ENCODE results near the gene ADCY4.

Gene ADCY4

DNA sequence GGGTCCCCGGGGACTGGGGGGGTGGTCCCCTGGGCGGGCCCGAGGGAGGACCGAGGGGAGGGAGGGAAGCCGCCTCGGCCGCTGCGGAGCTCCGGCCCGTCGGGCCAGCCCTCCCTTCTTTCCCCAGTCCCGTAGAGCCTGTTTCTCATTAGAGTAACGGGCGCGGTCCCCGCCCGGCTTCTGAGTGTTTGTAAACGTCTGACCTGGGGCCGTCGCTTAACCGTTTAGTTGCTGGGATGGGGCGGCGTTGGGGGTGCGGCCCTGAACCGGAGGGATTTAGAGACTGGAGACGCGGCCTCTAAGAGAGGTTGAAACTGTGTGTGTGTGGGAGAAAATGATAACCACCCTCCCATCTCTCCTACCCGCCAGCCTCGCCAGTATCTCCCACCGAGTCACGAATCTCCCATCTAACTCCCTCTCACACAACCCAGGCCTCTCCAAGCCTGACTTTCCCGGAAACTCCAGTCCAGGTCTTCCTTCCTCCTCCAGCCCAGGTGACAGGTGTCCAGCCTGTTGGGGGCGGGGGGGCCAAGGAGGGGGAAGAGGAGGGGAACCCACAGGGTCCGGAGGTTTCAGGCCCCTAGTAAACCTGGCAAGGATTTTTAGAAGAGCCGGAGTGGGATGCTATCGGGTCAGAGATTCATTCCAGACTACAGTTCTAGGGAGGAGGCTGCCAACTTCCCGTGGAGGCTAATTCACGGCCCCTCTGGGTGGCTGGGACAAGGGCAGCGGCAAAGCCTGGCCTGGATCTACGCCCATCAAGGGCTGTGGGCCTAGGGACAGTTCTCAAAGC, 32.0 kb upstream of the ADCY4 start:
- Histone ChIP-seq H3K27ac (ENCODE audit: low read depth, low read length) (peak overlapping the region; percentile 91), H3K36me3 (ENCODE audit: insufficient read depth, low read length) (no peaks in the 10 kb centered on the region)

DNA sequence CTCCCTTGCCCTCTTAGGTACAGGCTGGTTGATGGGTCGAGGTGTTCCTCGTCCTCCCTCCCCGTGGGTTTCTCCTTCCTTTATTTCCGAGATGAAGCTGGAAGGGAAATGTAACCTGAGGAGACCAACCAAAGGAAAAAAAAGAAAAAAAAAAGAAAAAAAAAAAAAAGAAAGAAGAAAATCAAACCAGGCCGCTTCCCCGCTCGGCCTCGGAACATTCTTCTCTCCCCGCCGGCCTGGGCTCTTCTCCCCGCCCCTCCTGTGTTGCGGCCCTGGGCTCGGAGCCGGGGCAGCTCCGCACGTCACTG, 31.5 kb upstream of the ADCY4 start:
- Histone ChIP-seq H3K79me2 (ENCODE audit: control insufficient read depth, insufficient read depth, low read length, unreplicated experiment) (peaks cover 6% of the 10 kb centered on the region), H3K4me3 (ENCODE audit: low read depth, low read length) (peak overlapping the region; percentile 99), H3K4me1 (ENCODE audit: control insufficient read depth, insufficient read depth, low read length, unreplicated experiment) (peaks cover 35% of the 10 kb centered on the region), H2AFZ (ENCODE audit: low read length, unreplicated experiment) (peak overlapping the region; percentile 32), H3K27me3 (ENCODE audit: insufficient read depth, low read length) (no peaks in the 10 kb centered on the region), H3K36me3 (ENCODE audit: insufficient read depth, low read length) (no peaks in the 10 kb centered on the region), H3K27ac (ENCODE audit: low read depth, low read length) (peak overlapping the region; percentile 91)

More for the DNA sequence above, 32.0 kb upstream of the ADCY4 start:
- peaks cover 6% of the 10 kb centered on the region for H3K79me2 ChIP-seq (ENCODE audit: control insufficient read depth, insufficient read depth, low read length, unreplicated experiment)
- H3K4me1 ChIP-seq (ENCODE audit: control insufficient read depth, insufficient read depth, low read length, unreplicated experiment) = peaks cover 40% of the 10 kb centered on the region
- no peaks in the 10 kb centered on the region for H3K27me3 ChIP-seq (ENCODE audit: insufficient read depth, low read length)
- peak overlapping the region; percentile 86 for H2AFZ ChIP-seq (ENCODE audit: low read length, unreplicated experiment)
- H3K4me3 ChIP-seq (ENCODE audit: low read depth, low read length) = peak overlapping the region; percentile 99

DNA sequence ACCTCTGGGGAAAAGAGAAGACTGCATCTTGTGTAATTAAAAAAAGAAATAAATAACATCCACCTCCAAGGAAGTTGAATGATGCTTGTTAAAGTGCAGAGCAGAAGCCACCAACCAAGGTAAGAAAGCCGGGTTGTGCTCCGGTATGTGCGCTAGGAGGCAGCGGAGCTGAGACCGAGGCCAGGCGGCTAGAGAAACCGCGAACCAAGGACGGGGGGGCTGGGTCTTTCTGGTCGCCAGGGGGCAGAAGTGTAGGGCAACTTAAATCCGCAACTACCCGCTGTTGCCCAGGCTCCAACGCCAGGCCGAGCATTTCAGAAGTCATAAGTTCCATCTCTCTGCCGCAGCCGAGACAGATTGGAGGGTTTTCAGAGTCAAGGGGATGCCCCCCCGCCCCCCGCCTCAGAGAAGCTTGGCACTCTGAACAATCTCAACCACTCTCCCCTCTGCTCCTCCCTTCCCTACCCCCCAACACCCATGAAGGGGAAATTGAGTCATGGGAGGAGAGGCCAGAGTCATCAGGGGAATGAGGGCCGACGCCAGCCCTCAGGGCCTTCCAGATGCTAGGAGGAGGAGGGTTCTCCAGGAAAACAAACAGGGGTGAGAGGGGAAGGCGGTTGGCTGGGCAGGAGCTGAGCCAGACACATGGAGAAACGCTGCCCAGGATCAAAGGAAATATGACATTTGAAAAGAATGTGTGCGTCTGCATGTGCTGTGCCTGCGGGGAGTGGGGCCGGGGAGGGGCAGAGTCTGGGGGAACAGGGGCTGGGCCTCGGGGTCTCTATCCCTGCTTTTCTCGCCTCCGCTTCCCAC, 30.9 kb upstream of the ADCY4 start:
- H2AFZ ChIP-seq (ENCODE audit: low read length, unreplicated experiment) = peak overlapping the region; percentile 71
- no peaks in the 10 kb centered on the region for H3K27me3 ChIP-seq (ENCODE audit: insufficient read depth, low read length)
- H3K27ac ChIP-seq (ENCODE audit: low read depth, low read length) = peak overlapping the region; percentile 91
- peaks cover 6% of the 10 kb centered on the region for H3K79me2 ChIP-seq (ENCODE audit: control insufficient read depth, insufficient read depth, low read length, unreplicated experiment)
- H3K36me3 ChIP-seq (ENCODE audit: insufficient read depth, low read length) = no peaks in the 10 kb centered on the region
- H3K4me1 ChIP-seq (ENCODE audit: control insufficient read depth, insufficient read depth, low read length, unreplicated experiment) = peaks cover 29% of the 10 kb centered on the region
- H3K4me3 ChIP-seq (ENCODE audit: low read depth, low read length) = peak overlapping the region; percentile 99

DNA sequence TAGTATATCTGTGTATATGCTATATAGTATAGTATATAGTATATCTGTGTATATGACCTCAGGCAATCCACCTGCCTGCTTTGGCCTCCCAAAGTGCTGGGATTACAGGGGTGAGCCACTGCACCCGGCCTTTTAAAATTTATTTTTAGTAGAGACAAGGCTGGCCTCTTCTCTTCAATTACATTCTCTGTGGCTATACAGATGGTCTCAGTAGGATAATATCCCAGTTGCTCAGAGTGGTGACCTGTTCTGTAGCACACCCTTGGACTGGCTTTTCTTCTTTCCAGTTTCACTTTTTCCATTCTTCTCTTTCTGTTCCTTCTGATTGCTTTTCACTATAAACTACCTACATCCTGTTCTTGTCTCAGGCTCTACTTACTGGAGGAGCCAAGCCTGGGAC, 30.0 kb upstream of the ADCY4 start:
- H3K27ac ChIP-seq (ENCODE audit: low read depth, low read length) = peak overlapping the region; percentile 91
- H3K4me1 ChIP-seq (ENCODE audit: control insufficient read depth, insufficient read depth, low read length, unreplicated experiment) = peaks cover 23% of the 10 kb centered on the region
- peaks cover 6% of the 10 kb centered on the region for H3K79me2 ChIP-seq (ENCODE audit: control insufficient read depth, insufficient read depth, low read length, unreplicated experiment)
- H3K4me3 ChIP-seq (ENCODE audit: low read depth, low read length) = peak overlapping the region; percentile 99; the same call in 1 of the 2 replicates
- H3K27me3 ChIP-seq (ENCODE audit: insufficient read depth, low read length) = no peaks in the 10 kb centered on the region
- peak overlapping the region; percentile 71 for H2AFZ ChIP-seq (ENCODE audit: low read length, unreplicated experiment)
- no peaks in the 10 kb centered on the region for H3K36me3 ChIP-seq (ENCODE audit: insufficient read depth, low read length)

DNA sequence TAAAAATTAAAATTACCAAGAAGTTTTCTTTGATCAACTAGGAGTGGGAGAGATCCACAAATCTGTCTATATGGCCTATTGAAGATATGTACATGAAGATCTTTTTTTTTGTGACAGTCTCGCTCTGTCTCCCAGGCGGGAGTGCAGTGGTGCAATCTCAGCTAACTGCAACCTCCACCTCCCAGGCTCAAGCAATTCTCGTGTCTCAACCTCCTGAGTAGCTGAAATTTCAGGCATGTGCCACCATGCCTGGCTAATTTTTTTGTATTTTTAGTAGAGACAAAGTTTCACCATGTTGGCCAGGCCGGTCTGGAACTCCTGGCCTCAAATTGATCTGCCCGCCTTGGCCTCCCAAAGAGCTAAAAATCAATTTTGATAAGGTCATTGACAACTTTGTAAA, 28.5 kb upstream of the ADCY4 start:
- Histone ChIP-seq H2AFZ (ENCODE audit: low read length, unreplicated experiment) (no peak overlapping the region), H3K79me2 (ENCODE audit: control insufficient read depth, insufficient read depth, low read length, unreplicated experiment) (peaks cover 4% of the 10 kb centered on the region), H3K36me3 (ENCODE audit: insufficient read depth, low read length) (no peaks in the 10 kb centered on the region), H3K4me3 (ENCODE audit: low read depth, low read length) (no peak overlapping the region), H3K4me1 (ENCODE audit: control insufficient read depth, insufficient read depth, low read length, unreplicated experiment) (peaks cover 19% of the 10 kb centered on the region), H3K27ac (ENCODE audit: low read depth, low read length) (no peak overlapping the region), H3K27me3 (ENCODE audit: insufficient read depth, low read length) (no peaks in the 10 kb centered on the region)

DNA sequence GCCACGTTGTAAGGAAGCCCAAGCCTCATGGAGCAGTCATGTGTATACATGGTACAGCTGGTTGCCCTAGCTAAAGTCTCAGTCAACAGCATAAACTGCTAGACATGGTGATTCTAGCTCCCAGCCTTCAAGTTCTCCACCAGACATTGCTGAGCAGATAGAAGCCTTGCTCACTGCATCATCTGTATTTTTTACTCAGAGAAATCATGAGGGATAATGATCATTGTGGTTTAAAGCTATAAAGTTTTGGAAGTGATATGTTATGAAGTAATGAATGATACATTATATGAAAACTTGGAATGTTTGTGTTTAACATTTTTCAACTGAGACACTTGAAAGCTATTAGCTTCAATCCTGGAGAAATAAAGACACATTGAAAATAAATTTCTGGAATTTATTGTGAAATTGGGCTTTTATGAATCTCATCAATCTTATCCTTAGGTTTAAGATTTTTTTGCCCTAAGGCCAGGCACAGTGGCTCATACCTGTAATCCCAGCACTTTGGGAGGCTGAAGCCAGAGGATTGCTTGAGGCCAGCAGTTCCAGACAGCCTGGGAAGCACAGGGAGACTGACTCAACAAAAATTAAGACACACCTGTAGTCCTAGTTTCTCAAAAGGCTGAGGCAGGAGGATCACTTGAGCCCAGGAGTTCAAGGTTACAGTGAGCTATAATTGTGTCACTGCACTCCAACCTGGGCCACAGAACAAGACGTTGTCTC, 27.5 kb upstream of the ADCY4 start:
- no peak overlapping the region for H3K27ac ChIP-seq (ENCODE audit: low read depth, low read length)
- no peaks in the 10 kb centered on the region for H3K27me3 ChIP-seq (ENCODE audit: insufficient read depth, low read length)

DNA sequence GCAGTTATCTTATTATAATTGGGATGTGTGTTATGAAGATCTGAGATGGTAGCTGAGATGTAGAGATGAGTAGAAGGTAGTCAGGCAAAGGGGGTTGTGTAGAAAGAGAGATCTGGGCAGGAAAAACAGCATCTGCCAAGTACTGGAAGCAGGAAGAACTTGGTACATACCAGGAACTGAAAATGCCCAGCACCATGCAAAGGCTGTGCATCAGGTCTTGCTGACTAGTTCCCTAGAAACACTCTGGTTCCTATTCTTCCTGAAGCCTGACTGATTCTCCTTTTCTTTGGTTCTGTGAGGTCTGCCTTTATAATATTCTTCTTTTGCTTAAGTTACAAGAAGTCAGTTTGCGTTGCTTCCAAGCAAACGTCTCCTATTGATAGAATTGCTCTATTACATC, 26.5 kb upstream of the ADCY4 start:
- peaks cover 11% of the 10 kb centered on the region for H3K4me1 ChIP-seq (ENCODE audit: control insufficient read depth, insufficient read depth, low read length, unreplicated experiment)
- no peaks in the 10 kb centered on the region for H3K27me3 ChIP-seq (ENCODE audit: insufficient read depth, low read length)
- H3K4me3 ChIP-seq (ENCODE audit: low read depth, low read length) = no peak overlapping the region
- H3K27ac ChIP-seq (ENCODE audit: low read depth, low read length) = no peak overlapping the region
- H3K79me2 ChIP-seq (ENCODE audit: control insufficient read depth, insufficient read depth, low read length, unreplicated experiment) = no peaks in the 10 kb centered on the region
- no peak overlapping the region for H2AFZ ChIP-seq (ENCODE audit: low read length, unreplicated experiment)
- no peaks in the 10 kb centered on the region for H3K36me3 ChIP-seq (ENCODE audit: insufficient read depth, low read length)

More for the DNA sequence above, 27.5 kb upstream of the ADCY4 start:
- Histone ChIP-seq H3K36me3 (ENCODE audit: insufficient read depth, low read length) (no peaks in the 10 kb centered on the region), H2AFZ (ENCODE audit: low read length, unreplicated experiment) (no peak overlapping the region), H3K4me1 (ENCODE audit: control insufficient read depth, insufficient read depth, low read length, unreplicated experiment) (peaks cover 16% of the 10 kb centered on the region), H3K79me2 (ENCODE audit: control insufficient read depth, insufficient read depth, low read length, unreplicated experiment) (no peaks in the 10 kb centered on the region), H3K4me3 (ENCODE audit: low read depth, low read length) (no peak overlapping the region)

DNA sequence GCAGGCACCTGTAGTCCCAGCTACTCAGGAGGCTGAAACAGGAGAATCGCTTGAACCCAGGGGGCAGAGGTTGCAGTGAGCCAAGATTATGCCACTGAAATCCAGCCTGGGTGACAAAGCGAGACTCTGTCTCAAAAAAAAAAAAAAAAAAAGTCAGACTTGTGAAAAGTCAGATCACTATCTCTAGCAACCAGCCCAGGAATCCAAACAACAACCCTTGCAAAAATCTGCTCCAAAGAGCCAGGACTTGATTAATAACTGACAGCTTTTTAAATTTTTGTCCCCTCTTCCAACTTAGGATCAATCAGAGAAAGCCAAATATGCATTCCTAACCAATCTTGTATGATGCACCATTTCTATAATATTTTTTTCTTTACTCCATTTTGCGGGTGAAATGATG, 25.4 kb upstream of the ADCY4 start:
- Histone ChIP-seq H3K4me3 (ENCODE audit: low read depth, low read length) (no peak overlapping the region), H3K4me1 (ENCODE audit: control insufficient read depth, insufficient read depth, low read length, unreplicated experiment) (peaks cover 6% of the 10 kb centered on the region), H3K27ac (ENCODE audit: low read depth, low read length) (no peak overlapping the region), H3K36me3 (ENCODE audit: insufficient read depth, low read length) (no peaks in the 10 kb centered on the region), H3K27me3 (ENCODE audit: insufficient read depth, low read length) (no peaks in the 10 kb centered on the region), H3K79me2 (ENCODE audit: control insufficient read depth, insufficient read depth, low read length, unreplicated experiment) (no peaks in the 10 kb centered on the region), H2AFZ (ENCODE audit: low read length, unreplicated experiment) (no peak overlapping the region)

DNA sequence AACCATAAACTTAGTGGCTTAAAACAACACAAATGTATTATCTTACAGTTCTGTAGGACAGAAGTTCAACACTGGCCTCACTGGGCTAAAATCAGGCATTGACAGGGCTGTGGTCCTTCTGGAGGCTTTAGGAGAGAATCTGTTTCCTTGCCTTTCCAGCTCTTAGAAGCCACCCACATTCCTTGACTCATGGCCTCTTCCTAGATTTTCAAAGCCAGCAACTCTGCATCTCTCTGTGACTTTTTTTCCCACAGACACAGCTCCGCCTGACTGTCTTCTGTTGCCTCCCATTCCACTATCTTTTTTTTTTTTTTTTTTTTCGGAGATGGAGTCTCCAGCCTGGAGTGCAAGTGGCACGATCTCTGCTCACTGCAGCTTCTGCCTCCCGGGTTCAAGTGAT, 21.3 kb upstream of the ADCY4 start:
- Histone ChIP-seq H3K27me3 (ENCODE audit: insufficient read depth, low read length) (no peaks in the 10 kb centered on the region), H2AFZ (ENCODE audit: low read length, unreplicated experiment) (no peak overlapping the region), H3K36me3 (ENCODE audit: insufficient read depth, low read length) (no peaks in the 10 kb centered on the region), H3K4me3 (ENCODE audit: low read depth, low read length) (no peak overlapping the region), H3K27ac (ENCODE audit: low read depth, low read length) (no peak overlapping the region), H3K4me1 (ENCODE audit: control insufficient read depth, insufficient read depth, low read length, unreplicated experiment) (peaks cover 11% of the 10 kb centered on the region), H3K79me2 (ENCODE audit: control insufficient read depth, insufficient read depth, low read length, unreplicated experiment) (no peaks in the 10 kb centered on the region)

DNA sequence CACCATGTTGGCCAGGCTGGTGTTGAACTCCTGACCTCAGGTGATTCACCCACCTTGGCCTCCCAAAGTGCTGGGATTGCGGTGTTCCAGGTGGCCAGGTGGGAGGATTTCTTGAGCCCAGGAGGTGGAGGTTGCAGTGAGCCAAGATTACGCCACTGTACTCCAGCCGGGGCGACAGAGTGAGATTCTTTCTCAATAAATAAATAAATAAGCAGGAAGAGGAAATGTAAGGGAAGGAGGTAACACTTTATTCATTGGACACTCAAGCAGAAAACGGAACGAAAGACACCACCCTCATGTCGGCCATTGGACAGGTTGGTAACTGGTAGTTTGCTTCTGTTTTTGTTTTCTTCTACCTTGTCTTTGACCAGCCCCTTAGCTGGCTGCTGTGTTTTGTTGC, 20.1 kb upstream of the ADCY4 start:
- Histone ChIP-seq H3K36me3 (ENCODE audit: insufficient read depth, low read length) (no peaks in the 10 kb centered on the region), H3K4me1 (ENCODE audit: control insufficient read depth, insufficient read depth, low read length, unreplicated experiment) (peaks cover 11% of the 10 kb centered on the region), H2AFZ (ENCODE audit: low read length, unreplicated experiment) (no peak overlapping the region), H3K79me2 (ENCODE audit: control insufficient read depth, insufficient read depth, low read length, unreplicated experiment) (no peaks in the 10 kb centered on the region), H3K27me3 (ENCODE audit: insufficient read depth, low read length) (no peaks in the 10 kb centered on the region), H3K4me3 (ENCODE audit: low read depth, low read length) (no peak overlapping the region), H3K27ac (ENCODE audit: low read depth, low read length) (no peak overlapping the region)

All from ACC112 (cell line).